Motor neuron (in vitro differentiated cells): ENCODE results near the gene INSC. TPM values are rescaled to one million over a fixed set of nuclear protein-coding genes. Genes with fewer than 3 reads are reported as not detected.
"Not testable (repeated sequence)": the region's sequence is repeated elsewhere in the genome, so short reads cannot be mapped to it uniquely, and the experiment has no call there.

ENCODE experiments used
- ATAC-seq, 8 experiments: fragments of 200-7000 bp; cut with Tn5 transposase; replicated peaks in 6 of 8; 2 replicates each; pipeline ENCODE4 v1.8.0; 2021; ENCODE audit warnings: mild to moderate bottlenecking in 8 of 8, moderate library complexity in 8 of 8
- H3K27ac ChIP-seq, 2 donors: fragments of 250-450 bp; sonication (Bioruptor Pico); 2 replicates each; pipeline ENCODE4 v1.9.0; 2021; ENCODE audit warnings: antibody characterized with exemption in 2 of 2, mild to moderate bottlenecking in 2 of 2, moderate library complexity in 1 of 2
- H3K4me1 ChIP-seq, 2 donors: fragments of 250-450 bp; sonication (Bioruptor Pico); replicated peaks in 1 of 2; 2 replicates each; pipeline ENCODE4 v1.6.1; 2021; ENCODE audit warnings: antibody characterized with exemption in 2 of 2, mild to moderate bottlenecking in 2 of 2, moderate library complexity in 1 of 2
- H3K4me3 ChIP-seq, 5 donors: fragments of 250-450 bp; sonication (Bioruptor Pico); 2 replicates each; pipeline ENCODE4 v1.9.0; 2021; ENCODE audit warnings: antibody characterized with exemption in 5 of 5, mild to moderate bottlenecking in 5 of 5, moderate library complexity in 4 of 5
- WGBS, 10 experiments: fragments of 450-650 bp; shearing (Covaris generic); methylation state at CpG; one replicate each; pipeline ENCODE4 v1.0.0; 2022; 5-methylcytosine and 5-hydroxymethylcytosine counted together
- in situ Hi-C, 9 experiments: fragments of 400-800 bp; cut with MboI; loops; one replicate each; pipeline ENCODE4 v1.15.0; 2021; ENCODE audit warnings: low sequenced_read_pairs in 9 of 9, low pct_unique_long_range_greater_than_20kb in 2 of 9; ENCODE audit not compliant: unreplicated experiment in 9 of 9
- total RNA-seq, 8 experiments: library from RNA; unstranded; fragments of 300-600 nt; gene quantifications; 2 replicates each; pipeline versions ENCODE4 v1.2.3 to v1.2.4, GENCODE V29; 2022

INSC gene
- 1 to 10 TPM in 3 of 8 experiments, under 1 TPM in 5; 0.13 to 9.3 (median 0.40) TPM for total RNA-seq

GRCh38 chr11:15114501-15115475 is at the start of gene INSC:
Gene INSC (plus strand): TSS chr11:15114923. CDS start chr11:15149175, 34,252 bp downstream.
- ATAC-seq, result peak; percentile 69 to 98 (median 95)
- Histone ChIP-seq H3K27ac (no peak within 1 kb of the TSS), H3K4me1 (peaks cover 0 to 3% of the 10 kb centered on the region in 2 donors), H3K4me3 (peak within 1 kb of the TSS; percentile 11 to 30 (median 23))
- in situ Hi-C loops, result no loop called here
- 0 to 92% (median 18%) methylated on average over 2 to 9 of the region's 50 CpGs; no CpG with 5 or more reads in 5 of the 10 experiments for WGBS, 10 experiments

DNA sequence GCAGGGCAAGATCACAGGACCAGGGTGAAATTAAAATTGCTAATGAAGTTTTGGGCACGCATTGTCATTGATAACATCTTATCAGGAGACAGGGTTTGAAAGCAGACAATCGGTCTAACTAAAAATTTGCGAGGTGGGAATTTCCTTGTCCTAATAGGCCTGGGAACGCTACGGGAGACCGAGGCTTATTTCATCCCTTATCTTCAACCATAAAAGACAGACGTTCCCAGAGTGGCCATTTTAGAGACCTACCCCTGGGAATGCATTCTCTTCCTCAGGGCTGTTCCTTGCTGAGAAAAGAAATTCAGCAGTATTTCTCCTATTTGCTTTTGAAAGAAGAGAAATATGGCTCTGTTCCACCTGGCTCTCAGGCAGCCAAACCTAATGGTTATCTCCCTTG is 45.0 kb upstream of the INSC start:
- ATAC-seq, H3K4me1 ChIP-seq, H3K27ac ChIP-seq, H3K4me3 ChIP-seq: not testable (repeated sequence)
- WGBS, 10 experiments, result 90 to 100% (median 100%) methylated on average over 1 to 2 of the region's 7 CpGs; no CpG with 5 or more reads in 6 of the 10 experiments
- in situ Hi-C loops, result loop anchor here in 2 of 9 experiments (10.0 to 25.0 kb wide), 2 partner anchors 155 to 157 kb away; no protein-coding TSS in a partner anchor

DNA sequence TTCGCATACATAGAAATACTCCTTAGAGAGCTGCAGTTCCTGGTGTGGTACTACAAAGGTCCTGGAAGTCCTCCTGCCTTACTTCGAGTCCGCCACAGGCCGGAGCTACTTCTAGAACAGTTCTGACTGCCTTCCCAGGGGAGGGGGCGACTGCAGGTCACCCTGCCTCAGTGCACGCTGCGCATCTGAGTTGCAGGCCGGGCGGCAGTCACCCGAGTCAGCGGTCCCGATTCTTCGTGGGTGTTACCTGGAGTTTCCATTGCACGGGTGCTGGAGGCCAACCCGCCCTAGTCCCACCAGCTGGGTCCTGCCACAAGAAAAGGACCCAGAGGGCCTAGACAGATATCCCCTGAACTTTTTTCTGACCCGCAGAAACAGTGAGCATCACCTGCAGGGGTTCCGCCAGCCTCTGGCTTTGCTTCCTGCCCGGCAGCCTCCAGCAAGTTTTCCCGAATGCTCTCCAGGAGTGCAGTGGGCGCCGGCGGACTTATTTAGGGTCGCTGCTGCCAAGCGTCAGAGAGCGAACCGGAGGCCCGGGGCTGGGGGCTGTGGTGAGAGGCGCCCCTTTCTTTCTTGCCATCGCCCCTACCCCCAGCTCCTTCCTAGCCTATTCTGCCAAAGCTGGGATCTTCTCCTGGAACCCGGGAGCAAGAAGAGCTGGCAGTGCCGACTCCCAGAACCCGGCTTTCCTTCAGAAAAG is 43.0 kb upstream of the INSC start:
- in situ Hi-C loops, result loop anchor here in 2 of 9 experiments (10.0 to 25.0 kb wide), 2 partner anchors 157 to 159 kb away; no protein-coding TSS in a partner anchor
- 37 to 100% (median 91%) methylated on average over 2 to 22 of the region's 32 CpGs; no CpG with 5 or more reads in 2 of the 10 experiments for WGBS, 10 experiments
- peaks cover 0 to 3% of the 10 kb centered on the region in 2 donors for H3K4me1 ChIP-seq
- no peak overlapping the region for H3K4me3 ChIP-seq
- ATAC-seq, result no peak
- no peak overlapping the region for H3K27ac ChIP-seq

DNA sequence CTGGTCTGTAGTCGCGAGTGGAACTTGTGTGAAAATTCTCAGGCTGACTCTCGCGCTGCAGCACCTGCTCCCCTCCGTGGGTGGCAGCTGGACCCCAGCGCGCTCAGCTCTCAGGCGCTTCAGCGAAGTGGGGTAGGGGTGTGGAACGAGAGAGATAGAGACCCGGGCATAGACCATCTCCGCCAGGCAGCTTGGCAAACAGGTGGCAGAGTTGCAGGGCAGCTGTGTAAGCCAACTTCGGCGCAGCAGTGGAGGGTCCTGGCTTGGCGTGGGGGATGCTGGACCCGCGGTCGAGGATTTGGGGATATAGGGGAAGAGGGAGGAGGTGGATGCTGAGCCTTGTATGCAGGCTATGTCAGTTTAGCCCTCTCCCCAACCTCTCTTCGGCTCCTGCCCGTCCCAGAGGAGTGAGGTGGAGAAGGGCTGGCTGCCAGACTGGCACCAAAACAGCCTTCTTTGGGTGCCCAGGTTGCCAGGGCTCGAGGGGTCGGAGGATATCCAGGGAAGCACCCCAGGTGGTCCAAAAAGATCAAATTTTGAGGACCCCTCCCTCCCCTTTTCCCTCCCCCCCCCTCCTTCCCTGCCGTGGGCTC is 42.1 kb upstream of the INSC start:
- no peak for ATAC-seq
- Histone ChIP-seq H3K27ac (no peak overlapping the region), H3K4me1 (peaks cover 0 to 3% of the 10 kb centered on the region in 2 donors), H3K4me3 (peak overlapping the region; percentile 42 to 52 (median 47))
- WGBS, 10 experiments, result 60 to 80% (median 74%) methylated on average over 1 to 11 of the region's 23 CpGs; no CpG with 5 or more reads in 6 of the 10 experiments
- in situ Hi-C loops, result loop anchor here in 2 of 9 experiments (10.0 to 25.0 kb wide), 2 partner anchors 158 to 160 kb away; no protein-coding TSS in a partner anchor

DNA sequence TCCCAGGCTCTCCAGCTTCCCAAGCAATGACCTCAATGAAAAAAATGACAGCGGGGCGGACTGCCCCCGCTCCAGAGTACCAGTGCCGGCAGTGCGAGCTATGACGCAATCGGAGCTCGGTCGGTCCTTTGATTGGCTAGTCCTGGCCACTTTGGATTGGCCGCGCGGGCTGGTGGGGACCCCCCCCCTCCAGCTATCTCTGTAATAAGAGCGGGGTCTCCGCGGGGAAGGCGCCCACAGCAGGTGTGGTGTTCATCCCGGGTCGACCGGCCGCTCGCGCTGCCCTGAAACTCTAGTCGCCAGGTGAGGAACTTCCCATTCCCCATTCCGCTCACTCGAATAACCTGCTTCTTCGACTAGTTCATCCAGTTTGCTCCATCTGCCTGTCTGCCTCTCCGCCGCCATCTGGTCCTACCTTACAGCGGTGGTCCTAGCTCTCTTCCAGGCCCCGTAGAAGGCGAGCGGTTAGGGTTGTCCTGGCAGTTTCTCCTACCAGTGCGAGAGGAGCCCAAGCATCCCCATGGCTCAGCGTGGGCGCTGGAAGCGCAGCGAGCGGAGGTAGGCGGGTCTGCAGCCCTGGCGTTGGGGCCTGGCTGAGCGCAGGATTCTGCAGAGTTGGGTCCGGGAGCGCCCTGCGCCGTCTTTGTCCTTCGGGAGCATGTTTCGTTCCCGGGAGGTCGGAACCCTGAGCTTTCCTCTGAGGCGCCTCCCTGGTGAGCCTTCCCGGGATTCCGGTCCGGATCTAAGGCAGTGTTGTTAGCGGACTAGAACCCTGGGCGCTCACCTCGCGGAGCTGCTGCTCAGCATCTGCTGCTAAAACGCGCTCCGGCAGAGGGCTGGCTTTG is 41.1 kb upstream of the INSC start, which contains the start of gene CALCB:
CALCB (plus strand) TSS at position 233 of the 845 bp plus-strand sequence. CDS start 1,126 bp downstream, outside the sequence.
- 0 to 25% (median 1%) methylated on average over 3 to 16 of the region's 60 CpGs; no CpG with 5 or more reads in 3 of the 10 experiments for WGBS, 10 experiments
- in situ Hi-C loops, result loop anchor here in 2 of 9 experiments (10.0 to 25.0 kb wide), 2 partner anchors 159 to 161 kb away; no protein-coding TSS in a partner anchor
- peaks cover 0 to 3% of the 10 kb centered on the region in 2 donors for H3K4me1 ChIP-seq
- no peak within 1 kb of the TSS for H3K27ac ChIP-seq
- H3K4me3 ChIP-seq, result peak within 1 kb of the TSS; percentile 42 to 52 (median 47)
- ATAC-seq, result peak; percentile 24 to 73 (median 62)

GRCh38 chr11:15074206-15075161 is 40.2 kb upstream of the INSC start:
- 0 to 20% (median 8%) methylated on average over 1 to 18 of the region's 33 CpGs; no CpG with 5 or more reads in 1 of the 10 experiments for WGBS, 10 experiments
- in situ Hi-C loops, result loop anchor here in 3 of 9 experiments (10.0 to 25.0 kb wide), 2 partner anchors 160 to 162 kb away; no protein-coding TSS in a partner anchor
- H3K4me1 ChIP-seq, result peaks cover 0 to 3% of the 10 kb centered on the region in 2 donors
- H3K4me3 ChIP-seq, result peak overlapping the region; percentile 42 to 52 (median 47)
- ATAC-seq, result peak; percentile 84 to 92 (median 85)
- H3K27ac ChIP-seq, result no peak overlapping the region

GRCh38 chr11:15075162-15075526 is 39.6 kb upstream of the INSC start:
- Histone ChIP-seq H3K4me3 (no peak overlapping the region), H3K4me1 (peaks cover 0 to 3% of the 10 kb centered on the region in 2 donors), H3K27ac (no peak overlapping the region)
- in situ Hi-C loops, result loop anchor here in 2 of 9 experiments (10.0 to 25.0 kb wide), 2 partner anchors 160 to 163 kb away; no protein-coding TSS in a partner anchor
- WGBS, 10 experiments, result 0 to 64% (median 50%) methylated on average over 1 to 2 of the region's 4 CpGs; no CpG with 5 or more reads in 3 of the 10 experiments
- no peak for ATAC-seq

GRCh38 chr11:15091175-15091574 is 23.5 kb upstream of the INSC start:
- ATAC-seq, result no peak
- Histone ChIP-seq H3K4me3 (no peak overlapping the region), H3K27ac (no peak overlapping the region), H3K4me1 (no peaks in the 10 kb centered on the region)
- in situ Hi-C loops, result loop anchor here in 1 of 9 experiments (25.0 kb wide), 1 partner anchor 179 kb away; no protein-coding TSS in a partner anchor

DNA sequence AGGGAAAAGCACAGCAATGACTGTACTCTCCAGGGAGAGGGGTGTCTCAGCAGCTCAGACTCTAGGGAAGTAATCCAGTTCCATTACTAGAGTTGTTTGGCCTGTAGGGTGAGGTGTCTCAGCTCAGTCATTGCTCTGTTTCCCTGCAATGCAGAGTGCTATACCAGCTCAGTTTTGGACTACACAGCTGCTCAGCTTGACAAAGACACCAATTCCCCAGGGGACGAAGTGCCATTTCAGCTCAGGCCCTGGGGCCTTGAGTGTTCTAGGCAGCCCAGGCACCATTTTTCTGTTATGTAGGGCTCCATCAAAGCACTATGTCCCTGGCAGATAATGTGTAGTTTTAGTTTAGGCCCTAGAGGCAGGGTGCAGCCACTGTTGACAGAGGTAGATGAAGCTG is 23.1 kb upstream of the INSC start:
- in situ Hi-C loops, result loop anchor here in 1 of 9 experiments (25.0 kb wide), 1 partner anchor 179 kb away; no protein-coding TSS in a partner anchor

DNA sequence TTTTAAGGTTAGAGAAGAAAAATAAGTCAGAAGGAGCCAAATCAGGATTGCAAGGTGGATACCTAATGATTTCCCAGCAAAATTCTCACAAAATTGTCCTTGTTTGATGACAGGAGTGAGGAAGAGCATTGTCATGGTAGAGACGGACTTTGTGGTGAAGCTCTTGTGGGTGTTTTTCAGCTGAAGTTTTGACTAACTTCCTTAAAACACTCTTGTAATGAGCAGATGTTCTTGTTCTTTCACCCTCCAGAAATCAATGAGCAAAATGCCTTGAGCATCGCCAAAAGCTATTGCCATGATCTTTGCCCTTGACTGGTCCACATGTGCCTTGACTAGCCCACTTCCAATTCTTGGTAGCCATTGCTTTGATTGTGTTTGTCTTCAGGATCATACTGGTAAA is 21.3 kb upstream of the INSC start:
- 57 to 100% (median 86%) methylated on average over 1 to 2 of the region's 2 CpGs; no CpG with 5 or more reads in 2 of the 10 experiments for WGBS, 10 experiments
- in situ Hi-C loops, result loop anchor here in 1 of 9 experiments (25.0 kb wide), 1 partner anchor 181 kb away; no protein-coding TSS in a partner anchor
- Histone ChIP-seq H3K27ac (no peak overlapping the region), H3K4me1 (no peaks in the 10 kb centered on the region), H3K4me3 (no peak overlapping the region)
- ATAC-seq, result no peak

More for the DNA sequence above, 23.1 kb upstream of the INSC start:
- no peak overlapping the region for H3K27ac ChIP-seq
- no peak overlapping the region for H3K4me3 ChIP-seq
- 40 to 100% (median 79%) methylated on average over 1 of the region's 1 CpG; no CpG with 5 or more reads in 4 of the 10 experiments for WGBS, 10 experiments
- no peak for ATAC-seq
- H3K4me1 ChIP-seq, result no peaks in the 10 kb centered on the region
